Adrenal gland (tissue), 12 donors: ENCODE data around the gene SLC35F1. TPM values are rescaled to one million over a fixed set of nuclear protein-coding genes. Genes with fewer than 3 reads are reported as not detected.

Source experiments
- DNase-seq, 7 donors: peaks; one replicate each; pipeline ENCODE4 v3.0.0-alpha.2; 2019 to 2020
- H3K27ac ChIP-seq, 5 donors: fragments of 200-600 bp; sonication (generic) in 4 of 5; 1 replicate in 3 of 5; 2 replicates in 2 of 5; pipeline versions ENCODE4 v1.5.1 to v1.8.0; 2016 to 2020; ENCODE audit warnings: mild to moderate bottlenecking in 1 of 5
- H3K27me3 ChIP-seq: fragments of 200-600 bp; 2 replicates; pipeline ENCODE4 v1.8.0; 2021
- H3K36me3 ChIP-seq, 2 donors: fragments of 200-600 bp; replicated peaks in 1 of 2; 1 replicate in 1 of 2; 2 replicates in 1 of 2; pipeline versions ENCODE4 v1.5.1 to v1.8.0; 2018 to 2022
- H3K4me1 ChIP-seq, 2 donors: fragments of 200-600 bp; replicated peaks in 1 of 2; 1 replicate in 1 of 2; 2 replicates in 1 of 2; pipeline versions ENCODE4 v1.5.1 to v1.8.0; 2018 to 2021
- H3K4me3 ChIP-seq, 4 donors: fragments of 200-600 bp; sonication (generic) in 3 of 4; one replicate each; pipeline ENCODE4 v1.5.1; 2016 to 2018
- H3K9me3 ChIP-seq, 3 donors: fragments of 200-600 bp; sonication (generic) in 1 of 3; replicated peaks in 1 of 3; 1 replicate in 2 of 3; 2 replicates in 1 of 3; pipeline versions ENCODE4 v1.5.1 to v1.8.0; 2016 to 2021
- POLR2A ChIP-seq, 2 donors: fragments of 450-650 bp; IDR thresholded peaks; one replicate each; pipeline ENCODE4 v1.6.1; 2017; ENCODE audit warnings: antibody characterized with exemption in 2 of 2, mild to moderate bottlenecking in 2 of 2, moderate library complexity in 1 of 2
- WGBS, 4 donors: extraction: QIAGEN DNeasy Blood & Tissue Kit in 2 of 4; methylation state at CpG; one replicate each; pipeline versions ENCODE4 v1.1.5 to v1.1.7; 2013 to 2017; 5-methylcytosine and 5-hydroxymethylcytosine counted together
- intact Hi-C, 2 donors: fragments of 100-400 bp; cut with DNase I; formaldehyde crosslinking; loops; one replicate each; pipeline versions ENCODE4 v1.14.1 to v1.15.0; 2022 to 2023
- polyA plus RNA-seq, 3 donors: library from polyadenylated mRNA; stranded (reverse); fragments of 200-250 nt in 2 of 3; fragments of 350-450 nt in 1 of 3; fragmentation: Illumina TruSeq in 1 of 3; extraction: RNeasy Lipid Tissue Mini Kit (QIAGEN cat#74804) in 1 of 3; gene quantifications; one replicate each; pipeline ENCODE4 v1.2.3, GENCODE V29; 2013 to 2014
- total RNA-seq, 9 donors: library from RNA; depleted of rRNA in 4 of 9; stranded (reverse); fragments of >200 nt in 4 of 9; fragments of 120-200 nt in 1 of 9; fragmentation: NEBNext Ultra II Directional in 1 of 9; extraction: Animal tissue kit (Norgen Biotek cat#: 25700) in 1 of 9; gene quantifications; one replicate each; pipeline versions ENCODE4 v1.1.0 to v1.2.4, GENCODE V29; 2013 to 2023
- TF ChIP-seq, protein P1 (sequence below), 6 experiments: fragments of 450-650 bp in 4 of 6; fragments of 200-600 bp in 2 of 6; sonication (generic) in 1 of 6; IDR thresholded peaks; 1 replicate in 5 of 6; 2 replicates in 1 of 6; pipeline versions ENCODE4 v1.5.1 to v1.8.0; 2016 to 2021; ENCODE audit warnings: antibody characterized with exemption in 6 of 6, mild to moderate bottlenecking in 2 of 6, moderate library complexity in 1 of 6
- donor health status: healthy with polysubstance abuse.
- donor health status: Bipolar disorder and iron deficiency.
- donor health status: DM: yes; HTN: yes; CAD: no.
- donor health status: DM: no; HTN: no; CAD: no.
- donor health status: DM: no; HTN: no; CAD: no.
- donor health status: DM: yes; HTN: yes; CAD: no.

Gene SLC35F1
- total and polyA plus RNA-seq, 12 donors = 0.32 to 4.0 (median 1.7) TPM

DNA sequence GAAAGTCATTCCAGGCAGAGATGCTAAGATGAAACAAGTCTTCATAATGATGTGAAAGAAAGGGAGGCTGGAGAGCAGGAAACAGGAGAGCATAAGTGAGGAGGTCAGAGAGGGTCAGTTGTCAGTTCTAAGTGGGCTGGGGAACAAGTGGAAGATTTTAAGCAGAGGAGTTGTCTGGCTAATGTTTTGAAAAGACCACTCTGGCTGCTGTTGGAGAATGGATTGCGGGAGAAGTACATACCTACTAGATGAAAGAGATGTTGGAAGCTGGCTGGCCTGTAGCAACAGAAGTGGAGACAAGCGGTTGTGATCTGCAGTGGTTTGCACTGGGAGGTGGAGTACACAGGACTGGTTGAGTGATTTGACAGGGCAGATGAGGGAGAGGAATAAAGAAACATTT, 10.1 kb downstream of the SLC35F1 start:
- H3K36me3 ChIP-seq = no peaks in the 10 kb centered on the region
- no peak overlapping the region for H3K4me3 ChIP-seq
- peaks cover 0 to 8% of the 10 kb centered on the region in 2 donors for H3K4me1 ChIP-seq
- H3K27me3 ChIP-seq = no peaks in the 10 kb centered on the region
- intact Hi-C loops = no loop called here
- TF ChIP-seq POLR2A (IDR thresholded peaks at IDR 0.05) = no peak
- TF ChIP-seq, protein P1, sequence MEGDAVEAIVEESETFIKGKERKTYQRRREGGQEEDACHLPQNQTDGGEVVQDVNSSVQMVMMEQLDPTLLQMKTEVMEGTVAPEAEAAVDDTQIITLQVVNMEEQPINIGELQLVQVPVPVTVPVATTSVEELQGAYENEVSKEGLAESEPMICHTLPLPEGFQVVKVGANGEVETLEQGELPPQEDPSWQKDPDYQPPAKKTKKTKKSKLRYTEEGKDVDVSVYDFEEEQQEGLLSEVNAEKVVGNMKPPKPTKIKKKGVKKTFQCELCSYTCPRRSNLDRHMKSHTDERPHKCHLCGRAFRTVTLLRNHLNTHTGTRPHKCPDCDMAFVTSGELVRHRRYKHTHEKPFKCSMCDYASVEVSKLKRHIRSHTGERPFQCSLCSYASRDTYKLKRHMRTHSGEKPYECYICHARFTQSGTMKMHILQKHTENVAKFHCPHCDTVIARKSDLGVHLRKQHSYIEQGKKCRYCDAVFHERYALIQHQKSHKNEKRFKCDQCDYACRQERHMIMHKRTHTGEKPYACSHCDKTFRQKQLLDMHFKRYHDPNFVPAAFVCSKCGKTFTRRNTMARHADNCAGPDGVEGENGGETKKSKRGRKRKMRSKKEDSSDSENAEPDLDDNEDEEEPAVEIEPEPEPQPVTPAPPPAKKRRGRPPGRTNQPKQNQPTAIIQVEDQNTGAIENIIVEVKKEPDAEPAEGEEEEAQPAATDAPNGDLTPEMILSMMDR (IDR thresholded peaks at IDR 0.05) = no peak
- H3K9me3 ChIP-seq = no peaks in the 10 kb centered on the region
- DNase-seq = no peak
- H3K27ac ChIP-seq = no peak overlapping the region
- 82 to 91% (median 89%) methylated on average over 2 of the region's 2 CpGs for WGBS, 4 donors

DNA sequence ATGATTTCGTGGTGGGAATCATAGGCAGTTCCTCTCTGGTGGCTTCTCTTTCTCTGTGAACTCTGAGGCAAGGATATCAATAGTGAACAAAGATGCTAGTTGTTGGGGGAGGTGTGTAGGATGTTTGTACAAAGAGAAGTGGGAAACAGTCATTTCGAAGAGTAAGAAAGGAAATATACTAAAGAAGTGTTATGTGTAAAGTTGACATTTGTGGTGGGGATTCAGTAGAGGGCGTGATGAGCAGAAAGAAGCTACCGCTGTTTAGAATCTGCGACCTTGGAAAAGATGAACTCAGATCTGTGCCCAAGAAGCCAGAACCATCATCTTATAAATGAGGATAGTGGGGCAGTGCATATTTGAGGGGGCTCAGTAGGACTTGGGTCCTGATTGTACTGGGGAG, 11.4 kb downstream of the SLC35F1 start:
- intact Hi-C loops = no loop called here
- H3K27me3 ChIP-seq = no peaks in the 10 kb centered on the region
- DNase-seq = no peak
- H3K4me1 ChIP-seq = peaks cover 0 to 8% of the 10 kb centered on the region in 2 donors
- H3K36me3 ChIP-seq = no peaks in the 10 kb centered on the region
- H3K27ac ChIP-seq = no peak overlapping the region
- WGBS, 4 donors = 52 to 57% (median 55%) methylated on average over 5 of the region's 5 CpGs
- no peaks in the 10 kb centered on the region for H3K9me3 ChIP-seq
- H3K4me3 ChIP-seq = no peak overlapping the region
- TF ChIP-seq, protein P1 (IDR thresholded peaks at IDR 0.05) = no peak
- TF ChIP-seq POLR2A (IDR thresholded peaks at IDR 0.05) = no peak

DNA sequence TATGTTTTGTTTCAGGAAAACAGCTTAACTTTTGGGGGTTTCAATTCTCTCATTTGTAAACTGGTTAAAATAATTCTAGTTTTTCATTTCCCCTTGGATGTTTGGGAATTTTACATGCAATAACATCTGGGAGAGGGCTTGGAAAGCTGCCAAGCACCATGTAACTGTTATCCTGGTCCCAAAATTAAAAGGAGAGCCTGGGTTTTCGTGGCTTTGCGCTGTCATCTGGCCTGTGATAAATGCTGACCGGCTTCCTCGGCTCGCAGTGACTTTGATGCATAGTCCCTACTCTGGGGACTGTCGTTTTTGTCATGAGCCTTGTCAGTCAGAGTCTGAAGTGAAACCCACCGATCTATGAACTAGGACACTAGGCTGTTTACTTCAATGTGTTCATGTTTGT, 12.2 kb downstream of the SLC35F1 start:
- Histone ChIP-seq H3K27ac (no peak overlapping the region), H3K36me3 (no peaks in the 10 kb centered on the region), H3K9me3 (no peaks in the 10 kb centered on the region), H3K27me3 (no peaks in the 10 kb centered on the region), H3K4me1 (peaks cover 0 to 8% of the 10 kb centered on the region in 2 donors), H3K4me3 (peak overlapping the region in 1 of 4 donors; percentile 37)
- no peak for DNase-seq
- TF ChIP-seq POLR2A (IDR thresholded peaks at IDR 0.05) = no peak
- TF ChIP-seq, protein P1 (IDR thresholded peaks at IDR 0.05) = no peak
- intact Hi-C loops = no loop called here
- 14 to 31% (median 19%) methylated on average over 7 of the region's 7 CpGs for WGBS, 4 donors

DNA sequence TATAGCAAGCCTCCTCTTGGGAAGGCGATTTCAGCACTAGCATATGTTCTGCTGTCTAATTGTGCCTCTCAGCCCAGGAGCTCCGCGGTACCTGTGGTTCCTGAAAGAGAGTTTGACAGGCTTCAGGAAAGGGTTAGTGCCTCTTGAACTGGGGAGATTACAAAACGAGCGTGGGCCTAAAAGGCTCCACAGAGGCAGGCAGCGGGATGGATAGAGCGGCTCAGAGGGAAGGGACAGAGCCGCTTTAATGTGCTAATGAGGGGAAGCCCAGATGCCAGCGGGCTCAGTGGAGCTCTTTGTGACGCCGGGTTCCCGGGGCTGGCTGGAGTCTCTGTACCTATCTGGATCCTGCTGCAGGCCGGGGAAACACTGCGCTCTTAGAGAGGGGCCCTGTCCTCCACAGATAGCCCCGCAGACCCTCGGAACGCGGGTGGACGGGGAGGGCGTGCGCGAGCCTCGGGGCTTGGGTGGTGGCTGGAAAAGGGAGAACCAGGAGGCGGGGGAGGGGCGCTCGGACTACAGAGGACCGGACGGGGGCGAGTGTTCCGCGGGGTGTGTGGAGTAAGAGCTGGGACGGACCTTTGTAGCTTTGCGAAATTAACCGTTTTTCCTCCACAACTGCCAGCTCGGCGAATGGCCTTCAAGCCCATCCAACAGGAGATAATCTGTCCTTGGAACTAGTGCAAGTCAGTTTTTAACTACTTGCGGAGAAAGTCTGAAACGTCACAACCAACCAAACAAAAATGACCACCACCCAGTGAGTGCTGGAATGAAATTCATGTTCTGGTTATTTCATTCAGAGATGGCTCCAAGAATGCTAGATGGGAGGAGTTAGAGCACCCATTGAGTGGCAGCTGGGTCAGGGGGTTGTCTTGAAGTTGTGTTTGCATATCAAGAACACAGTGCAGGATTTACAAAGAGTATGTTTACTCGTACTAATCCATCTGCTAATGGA, 13.0 kb downstream of the SLC35F1 start:
- WGBS, 4 donors = 3 to 4% (median 4%) methylated on average over 24 to 39 of the region's 39 CpGs
- Histone ChIP-seq H3K27me3 (no peaks in the 10 kb centered on the region), H3K27ac (peak overlapping the region in 1 of 5 donors; percentile 15), H3K9me3 (no peaks in the 10 kb centered on the region), H3K4me3 (peak overlapping the region in 2 of 4 donors; percentile 13 to 37), H3K36me3 (no peaks in the 10 kb centered on the region), H3K4me1 (peaks cover 0 to 8% of the 10 kb centered on the region in 2 donors)
- TF ChIP-seq POLR2A (IDR thresholded peaks at IDR 0.05) = no peak
- TF ChIP-seq, protein P1 (IDR thresholded peaks at IDR 0.05) = no peak
- DNase-seq = peak in 5 of 7 donors; percentile 21 to 43 (median 23)
- intact Hi-C loops = no loop called here
